ENCODE results near the gene ZSWIM4.

DNA sequence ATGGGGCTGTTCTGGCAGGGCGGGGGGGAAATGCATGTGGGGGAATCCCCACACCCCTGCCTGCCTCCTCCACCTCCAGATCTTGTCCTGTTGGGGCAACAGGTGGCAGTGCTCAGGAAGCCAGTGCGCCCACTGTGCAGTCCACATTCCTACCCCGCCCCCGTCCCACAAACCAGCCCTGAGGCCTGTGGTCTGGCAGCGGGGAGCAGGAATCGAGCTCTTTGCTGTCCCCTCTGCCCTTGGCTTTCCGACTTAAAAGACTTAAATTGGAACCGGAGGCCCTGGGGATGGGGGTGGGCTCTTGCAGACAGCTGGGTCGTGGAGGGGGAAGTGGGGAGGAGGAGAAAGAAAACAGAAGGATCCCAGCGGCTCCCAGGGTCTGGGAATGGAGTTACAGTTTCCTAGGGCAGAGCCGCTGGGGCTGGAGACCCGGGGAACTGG lies 86.0 kb downstream of the ZSWIM4 start:
- TF ChIP-seq, protein P1, sequence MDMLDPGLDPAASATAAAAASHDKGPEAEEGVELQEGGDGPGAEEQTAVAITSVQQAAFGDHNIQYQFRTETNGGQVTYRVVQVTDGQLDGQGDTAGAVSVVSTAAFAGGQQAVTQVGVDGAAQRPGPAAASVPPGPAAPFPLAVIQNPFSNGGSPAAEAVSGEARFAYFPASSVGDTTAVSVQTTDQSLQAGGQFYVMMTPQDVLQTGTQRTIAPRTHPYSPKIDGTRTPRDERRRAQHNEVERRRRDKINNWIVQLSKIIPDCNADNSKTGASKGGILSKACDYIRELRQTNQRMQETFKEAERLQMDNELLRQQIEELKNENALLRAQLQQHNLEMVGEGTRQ (IDR thresholded peaks at IDR 0.05; ENCODE audit: borderline replicate concordance, low read depth, low read length), result no peak
- TF ChIP-seq, protein P2, sequence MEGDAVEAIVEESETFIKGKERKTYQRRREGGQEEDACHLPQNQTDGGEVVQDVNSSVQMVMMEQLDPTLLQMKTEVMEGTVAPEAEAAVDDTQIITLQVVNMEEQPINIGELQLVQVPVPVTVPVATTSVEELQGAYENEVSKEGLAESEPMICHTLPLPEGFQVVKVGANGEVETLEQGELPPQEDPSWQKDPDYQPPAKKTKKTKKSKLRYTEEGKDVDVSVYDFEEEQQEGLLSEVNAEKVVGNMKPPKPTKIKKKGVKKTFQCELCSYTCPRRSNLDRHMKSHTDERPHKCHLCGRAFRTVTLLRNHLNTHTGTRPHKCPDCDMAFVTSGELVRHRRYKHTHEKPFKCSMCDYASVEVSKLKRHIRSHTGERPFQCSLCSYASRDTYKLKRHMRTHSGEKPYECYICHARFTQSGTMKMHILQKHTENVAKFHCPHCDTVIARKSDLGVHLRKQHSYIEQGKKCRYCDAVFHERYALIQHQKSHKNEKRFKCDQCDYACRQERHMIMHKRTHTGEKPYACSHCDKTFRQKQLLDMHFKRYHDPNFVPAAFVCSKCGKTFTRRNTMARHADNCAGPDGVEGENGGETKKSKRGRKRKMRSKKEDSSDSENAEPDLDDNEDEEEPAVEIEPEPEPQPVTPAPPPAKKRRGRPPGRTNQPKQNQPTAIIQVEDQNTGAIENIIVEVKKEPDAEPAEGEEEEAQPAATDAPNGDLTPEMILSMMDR (IDR thresholded peaks at IDR 0.05), result no peak
- TF ChIP-seq SMC3 (IDR thresholded peaks at IDR 0.05; ENCODE audit: low read depth, low read length), result no peak
- no peak for TF ChIP-seq RAD21 (IDR thresholded peaks at IDR 0.05; ENCODE audit: low read length)
- no peak for TF ChIP-seq MAX (IDR thresholded peaks at IDR 0.05; ENCODE audit: low read depth)
- no peak for TF ChIP-seq POLR2AphosphoS5 (IDR thresholded peaks at IDR 0.05; ENCODE audit: low read depth, low read length)
- no peak for TF ChIP-seq NFIC (IDR thresholded peaks at IDR 0.05; ENCODE audit: borderline replicate concordance)
- TF ChIP-seq, protein P3, sequence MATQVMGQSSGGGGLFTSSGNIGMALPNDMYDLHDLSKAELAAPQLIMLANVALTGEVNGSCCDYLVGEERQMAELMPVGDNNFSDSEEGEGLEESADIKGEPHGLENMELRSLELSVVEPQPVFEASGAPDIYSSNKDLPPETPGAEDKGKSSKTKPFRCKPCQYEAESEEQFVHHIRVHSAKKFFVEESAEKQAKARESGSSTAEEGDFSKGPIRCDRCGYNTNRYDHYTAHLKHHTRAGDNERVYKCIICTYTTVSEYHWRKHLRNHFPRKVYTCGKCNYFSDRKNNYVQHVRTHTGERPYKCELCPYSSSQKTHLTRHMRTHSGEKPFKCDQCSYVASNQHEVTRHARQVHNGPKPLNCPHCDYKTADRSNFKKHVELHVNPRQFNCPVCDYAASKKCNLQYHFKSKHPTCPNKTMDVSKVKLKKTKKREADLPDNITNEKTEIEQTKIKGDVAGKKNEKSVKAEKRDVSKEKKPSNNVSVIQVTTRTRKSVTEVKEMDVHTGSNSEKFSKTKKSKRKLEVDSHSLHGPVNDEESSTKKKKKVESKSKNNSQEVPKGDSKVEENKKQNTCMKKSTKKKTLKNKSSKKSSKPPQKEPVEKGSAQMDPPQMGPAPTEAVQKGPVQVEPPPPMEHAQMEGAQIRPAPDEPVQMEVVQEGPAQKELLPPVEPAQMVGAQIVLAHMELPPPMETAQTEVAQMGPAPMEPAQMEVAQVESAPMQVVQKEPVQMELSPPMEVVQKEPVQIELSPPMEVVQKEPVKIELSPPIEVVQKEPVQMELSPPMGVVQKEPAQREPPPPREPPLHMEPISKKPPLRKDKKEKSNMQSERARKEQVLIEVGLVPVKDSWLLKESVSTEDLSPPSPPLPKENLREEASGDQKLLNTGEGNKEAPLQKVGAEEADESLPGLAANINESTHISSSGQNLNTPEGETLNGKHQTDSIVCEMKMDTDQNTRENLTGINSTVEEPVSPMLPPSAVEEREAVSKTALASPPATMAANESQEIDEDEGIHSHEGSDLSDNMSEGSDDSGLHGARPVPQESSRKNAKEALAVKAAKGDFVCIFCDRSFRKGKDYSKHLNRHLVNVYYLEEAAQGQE (IDR thresholded peaks at IDR 0.05; ENCODE audit: low read depth, low read length), result no peak

All from SK-N-SH (cell line).